K562 (cell line): ENCODE measurements around the gene SLC1A7. TPM values are rescaled to one million over a fixed set of nuclear protein-coding genes. Genes with fewer than 3 reads are reported as not detected.

Experiments used
- ATAC-seq: fragments of 200-7000 bp; cut with Tn5 transposase; 3 replicates; pipeline ENCODE4 v1.9.1; 2020; ENCODE audit warnings: moderate library complexity
- BruUV-seq: library from RNA; stranded (reverse); fragments of 400-500 nt; replicated peaks from 2 replicates; lab custom pipeline; 2021; lab: Mats Ljungman, UMichigan
- CTCF ChIA-PET: fragments of 300-600 bp; formaldehyde crosslinking; extraction: SDS; loops from one replicate; lab custom pipeline; 2021; ENCODE audit warnings: low intra/inter-chr PET ratio; lab: Yijun Ruan, JAX
- POLR2A ChIA-PET: fragments of 300-600, 350-650 bp; sonication (Branson Sonifier 250); formaldehyde crosslinking; extraction: SDS; loops from one replicate; lab custom pipeline; 2021; ENCODE audit warnings: antibody characterized with exemption, inconsistent platforms; lab: Yijun Ruan, JAX
- DNase-seq, 4 experiments: peaks; one replicate each; pipeline versions ENCODE4 v3.0.0 to v3.0.0-alpha.2; 2011 to 2018; ENCODE audit warnings: low spot score in 3 of 4, mixed read lengths in 3 of 4; ENCODE audit errors: extremely low read depth in 1 of 4
- FAIRE-seq: peaks from 2 replicates; lab custom pipeline; 2011; peaks lifted over from hg19 to GRCh38; lab: Jason Lieb, UNC
- H2AFZ ChIP-seq: 2 replicates; pipeline ENCODE4 v1.6.0; 2011; ENCODE audit warnings: low read depth, low read length, control low read depth, inconsistent platforms
- H3K27ac ChIP-seq: fragments of 200-600 bp; 3 replicates; pipeline ENCODE4 v1.8.0; 2011; ENCODE audit warnings: low read depth, mild to moderate bottlenecking, control low read depth, inconsistent platforms, low read length, moderate library complexity, mixed read lengths; ENCODE audit errors: extremely low read depth
- H3K27me3 ChIP-seq, 2 experiments: fragments of 300-600 bp in 1 of 2; 2 replicates in 1 of 2; 3 replicates in 1 of 2; pipeline versions ENCODE4 v1.6.0 to v1.8.0; 2011; ENCODE audit warnings: inconsistent platforms in 2 of 2, low read length in 2 of 2, mild to moderate bottlenecking in 1 of 2, mixed read lengths in 1 of 2, moderate library complexity in 1 of 2; ENCODE audit not compliant: control insufficient read depth in 2 of 2, insufficient read depth in 2 of 2
- H3K36me3 ChIP-seq: fragments of 300-600 bp; 3 replicates; pipeline ENCODE4 v1.8.0; 2011; ENCODE audit warnings: mild to moderate bottlenecking, low read length, inconsistent platforms; ENCODE audit not compliant: control insufficient read depth, insufficient read depth
- H3K4me1 ChIP-seq, 2 experiments: fragments of 200-600 bp in 1 of 2; replicated peaks in 1 of 2; 2 replicates in 1 of 2; 3 replicates in 1 of 2; pipeline versions ENCODE4 v1.5.1 to v1.8.0; 2011; ENCODE audit warnings: inconsistent platforms in 2 of 2, low read length in 2 of 2, mild to moderate bottlenecking in 1 of 2, mixed read lengths in 1 of 2, moderate library complexity in 1 of 2; ENCODE audit not compliant: control insufficient read depth in 2 of 2, insufficient read depth in 2 of 2
- H3K4me2 ChIP-seq: 2 replicates; pipeline ENCODE4 v1.6.1; 2011; ENCODE audit warnings: low read length, control low read depth, inconsistent platforms, mixed read lengths; ENCODE audit not compliant: insufficient read depth
- H3K4me3 ChIP-seq: fragments of 200-600 bp; sonication (generic), shearing (Covaris generic); 2 replicates; pipeline ENCODE4 v1.5.1; 2016; ENCODE audit warnings: control low read depth, inconsistent platforms
- H3K79me2 ChIP-seq: fragments of 200-600 bp; 3 replicates; pipeline ENCODE4 v1.8.0; 2011; ENCODE audit warnings: low read length, inconsistent platforms; ENCODE audit not compliant: control insufficient read depth, insufficient read depth
- H3K9ac ChIP-seq, 2 experiments: 2 replicates each; pipeline versions ENCODE4 v1.6.0 to v1.6.1; 2011; ENCODE audit warnings: low read depth in 2 of 2, low read length in 2 of 2, control low read depth in 1 of 2, inconsistent platforms in 1 of 2, mild to moderate bottlenecking in 1 of 2, mixed read lengths in 1 of 2; ENCODE audit not compliant: insufficient read depth in 1 of 2
- H3K9me1 ChIP-seq: one replicate; pipeline ENCODE4 v1.6.0; 2011; ENCODE audit warnings: inconsistent platforms, mild to moderate bottlenecking, low read length, moderate library complexity; ENCODE audit not compliant: control insufficient read depth, insufficient read depth
- H3K9me3 ChIP-seq: replicated peaks from 2 replicates; pipeline ENCODE4 v1.5.1; 2011; ENCODE audit warnings: low read depth, low read length, inconsistent platforms; ENCODE audit not compliant: control insufficient read depth, insufficient read depth
- H4K20me1 ChIP-seq: replicated peaks from 2 replicates; pipeline ENCODE4 v1.6.1; 2011; ENCODE audit warnings: low read length, inconsistent platforms, mixed read lengths; ENCODE audit not compliant: control insufficient read depth, insufficient read depth
- AFF4 ChIP-seq: sonication (generic); formaldehyde crosslinking; IDR thresholded peaks from 2 replicates; pipeline ENCODE4 v1.8.0; 2023; ENCODE audit warnings: mild to moderate bottlenecking, missing genetic modification reagents
- ASH1L ChIP-seq: fragments of 450-650 bp; IDR thresholded peaks from 2 replicates; pipeline ENCODE4 v1.6.1; 2018; ENCODE audit warnings: borderline replicate concordance, mild to moderate bottlenecking, low read depth; ENCODE audit not compliant: partially characterized antibody
- ATF7 ChIP-seq: fragments of 450-650 bp; IDR thresholded peaks from 2 replicates; pipeline ENCODE4 v1.7.1; 2014; ENCODE audit warnings: mild to moderate bottlenecking, moderate library complexity
- BDP1 ChIP-seq: IDR thresholded peaks from 3 replicates; pipeline ENCODE4 v1.6.1; 2011; ENCODE audit not compliant: insufficient read length, insufficient read depth
- CBX1 ChIP-seq: sonication (generic); IDR thresholded peaks from 2 replicates; pipeline ENCODE4 v1.6.1; 2016; ENCODE audit warnings: antibody characterized with exemption, low read depth, mild to moderate bottlenecking
- HMG20B ChIP-seq: fragments of 250-450 bp; sonication (Bioruptor Pico); IDR thresholded peaks from 2 replicates; pipeline ENCODE4 v1.5.0; 2021; ENCODE audit warnings: mild to moderate bottlenecking
- MYBL2 ChIP-seq, 2 experiments: fragments of 450-650 bp in 1 of 2; sonication (generic) in 1 of 2; formaldehyde crosslinking in 1 of 2; IDR thresholded peaks; 2 replicates each; pipeline versions ENCODE4 v1.6.1 to v1.8.1; 2017 to 2022; ENCODE audit warnings: borderline replicate concordance in 1 of 2, inconsistent platforms in 1 of 2, low read depth in 1 of 2, mild to moderate bottlenecking in 1 of 2, missing genetic modification reagents in 1 of 2, moderate library complexity in 1 of 2
- PTRF ChIP-seq: fragments of 450-650 bp; IDR thresholded peaks from 2 replicates; pipeline ENCODE4 v1.6.1; 2016; ENCODE audit warnings: mild to moderate bottlenecking, missing genetic modification characterization, missing compliant biosample characterization
- SMAD1 ChIP-seq: fragments of 150-350 bp; IDR thresholded peaks from 2 replicates; pipeline ENCODE4 v1.6.1; 2014; ENCODE audit warnings: low read length, low read depth; ENCODE audit not compliant: partially characterized antibody
- TARDBP ChIP-seq: fragments of 450-650 bp; IDR thresholded peaks from 2 replicates; pipeline ENCODE4 v1.6.1; 2016
- ZBED1 ChIP-seq: IDR thresholded peaks from 2 replicates; pipeline ENCODE4 v1.6.1; 2014
- ZNF696 ChIP-seq: fragments of 250-450 bp; sonication (Bioruptor Pico); conservative IDR thresholded peaks from 2 replicates; pipeline ENCODE4 v1.4.0; 2020; ENCODE audit warnings: mild to moderate bottlenecking, moderate library complexity
- ZNF830 ChIP-seq: fragments of 250-450 bp; sonication (Bioruptor Pico); IDR thresholded peaks from 2 replicates; pipeline ENCODE4 v1.5.0; 2021; ENCODE audit warnings: mild to moderate bottlenecking
- WGBS: fragments of 100-300 bp; shearing (Covaris generic); methylation state at CpG from one replicate; pipeline ENCODE4 v1.1.6; 2016; ENCODE audit warnings: low coverage, mixed read lengths; ENCODE audit not compliant: insufficient coverage; ENCODE audit errors: missing lambda C conversion rate; 5-methylcytosine and 5-hydroxymethylcytosine counted together
- in situ Hi-C: fragments of 300-500 bp; cut with MboI; formaldehyde crosslinking; loops from 4 replicates; pipeline ENCODE4 v1.15.0; 2018; ENCODE audit warnings: inconsistent platforms, mixed read lengths
- intact Hi-C: fragments of 100-400 bp; cut with micrococcal nuclease; formaldehyde crosslinking; loops from 2 replicates; pipeline ENCODE4 v1.14.2; 2022
- polyA plus RNA-seq, 8 experiments: library from polyadenylated mRNA; depleted of rRNA in 4 of 8; stranded (reverse) in 5 of 8; unstranded in 3 of 8; fragments of >200 nt; fragmentation: Nextera tagmentation in 2 of 8; fragmentation: Illumina TruSeq in 1 of 8; extraction: Ambion mirVana in 2 of 8; extraction: Trizol in 1 of 8; gene quantifications; 2 replicates each; pipeline versions ENCODE4 v1.2.1 to v1.2.3, GENCODE V29; 2011 to 2014; ENCODE audit warnings: inconsistent platforms in 1 of 8, missing spikeins in 1 of 8
- total RNA-seq, 7 experiments: library from RNA; depleted of rRNA in 6 of 7; stranded (reverse); fragments of >200 nt in 6 of 7; fragmentation: Illumina TruSeq in 2 of 7; extraction: Trizol in 2 of 7; gene quantifications; 2 replicates each; pipeline versions ENCODE4 v1.2.1 to v1.2.3, GENCODE V29; 2011 to 2021; ENCODE audit warnings: low replicate concordance in 1 of 7
- TF ChIP-seq, protein P1 (sequence below): sonication (generic); formaldehyde crosslinking; IDR thresholded peaks from 2 replicates; pipeline ENCODE4 v1.8.0; 2022; ENCODE audit warnings: missing genetic modification reagents, mild to moderate bottlenecking, borderline replicate concordance
- TF ChIP-seq, protein P2 (sequence below): sonication (generic); formaldehyde crosslinking; IDR thresholded peaks from 2 replicates; pipeline ENCODE4 v1.8.0; 2022; ENCODE audit warnings: missing genetic modification reagents, mild to moderate bottlenecking, moderate library complexity, borderline replicate concordance

The SLC1A7 gene
- total and polyA plus RNA-seq, 9 of the 15 experiments (the other 6 are each of a cell fraction or from before 2014, with no cell fraction given) = 0.07 TPM; not detected in 8

DNA sequence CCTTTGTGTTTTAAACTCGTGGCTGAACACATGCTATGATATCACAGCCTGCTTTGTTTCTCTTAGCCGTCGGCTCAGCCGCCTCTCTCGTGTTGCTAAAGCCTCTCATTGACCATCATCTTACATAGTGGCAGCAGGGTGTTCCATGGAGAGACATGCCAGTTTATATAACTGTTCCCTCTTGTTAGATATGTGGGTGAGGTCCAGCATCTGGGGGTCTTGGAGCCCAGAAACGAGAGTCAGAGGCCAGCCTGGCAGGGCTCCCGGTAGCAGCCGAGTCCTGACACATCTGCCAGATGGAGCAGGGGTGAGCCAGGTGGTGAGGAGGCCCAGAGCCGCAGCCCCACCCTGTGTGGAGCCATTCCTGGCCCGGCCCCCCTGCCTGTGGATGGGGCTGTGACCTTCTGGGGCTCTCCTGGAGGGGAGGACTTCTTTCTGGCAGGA is 68.5 kb downstream of the SLC1A7 start:
- peak; percentile 11; the same call in 2 of the 3 replicates for ATAC-seq
- CTCF ChIA-PET = no interaction called here
- H3K4me3 ChIP-seq = no peak overlapping the region
- H3K27me3 ChIP-seq = peaks cover 12 to 36% of the 10 kb centered on the region in 2 experiments; a peak in 4 of 5 replicates
- BruUV-seq = no TSS peak
- no peak overlapping the region for H3K27ac ChIP-seq
- 17% methylated on average over 10 of the region's 10 CpGs for WGBS
- no peak for FAIRE-seq
- H2AFZ ChIP-seq = no peak overlapping the region
- intact Hi-C loops (no loop called here), in situ Hi-C loops (no loop called here)
- H4K20me1 ChIP-seq = no peaks in the 10 kb centered on the region
- peaks cover 0 to 38% of the 10 kb centered on the region in 2 experiments; a peak in 1 of 5 replicates for H3K4me1 ChIP-seq
- 0 out of 4 replicates have a peak overlapping the region, but pooled peaks of 1 of the 2 experiments have one; percentile 37 for H3K9ac ChIP-seq
- H3K9me3 ChIP-seq = no peaks in the 10 kb centered on the region
- no peaks in the 10 kb centered on the region for H3K9me1 ChIP-seq
- H3K4me2 ChIP-seq = no peak overlapping the region
- POLR2A ChIA-PET = interaction anchor here (0.7 kb wide), 1 partner anchor 323 kb away, joined by 3 read pairs; no protein-coding TSS in a partner anchor
- no peak for DNase-seq
- H3K36me3 ChIP-seq = no peaks in the 10 kb centered on the region
- H3K79me2 ChIP-seq = no peaks in the 10 kb centered on the region
- no peak for TF ChIP-seq ZBED1
- TF ChIP-seq, protein P1, sequence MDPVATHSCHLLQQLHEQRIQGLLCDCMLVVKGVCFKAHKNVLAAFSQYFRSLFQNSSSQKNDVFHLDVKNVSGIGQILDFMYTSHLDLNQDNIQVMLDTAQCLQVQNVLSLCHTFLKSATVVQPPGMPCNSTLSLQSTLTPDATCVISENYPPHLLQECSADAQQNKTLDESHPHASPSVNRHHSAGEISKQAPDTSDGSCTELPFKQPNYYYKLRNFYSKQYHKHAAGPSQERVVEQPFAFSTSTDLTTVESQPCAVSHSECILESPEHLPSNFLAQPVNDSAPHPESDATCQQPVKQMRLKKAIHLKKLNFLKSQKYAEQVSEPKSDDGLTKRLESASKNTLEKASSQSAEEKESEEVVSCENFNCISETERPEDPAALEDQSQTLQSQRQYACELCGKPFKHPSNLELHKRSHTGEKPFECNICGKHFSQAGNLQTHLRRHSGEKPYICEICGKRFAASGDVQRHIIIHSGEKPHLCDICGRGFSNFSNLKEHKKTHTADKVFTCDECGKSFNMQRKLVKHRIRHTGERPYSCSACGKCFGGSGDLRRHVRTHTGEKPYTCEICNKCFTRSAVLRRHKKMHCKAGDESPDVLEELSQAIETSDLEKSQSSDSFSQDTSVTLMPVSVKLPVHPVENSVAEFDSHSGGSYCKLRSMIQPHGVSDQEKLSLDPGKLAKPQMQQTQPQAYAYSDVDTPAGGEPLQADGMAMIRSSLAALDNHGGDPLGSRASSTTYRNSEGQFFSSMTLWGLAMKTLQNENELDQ = no peak
- TF ChIP-seq TARDBP = no peak
- TF ChIP-seq, protein P2, sequence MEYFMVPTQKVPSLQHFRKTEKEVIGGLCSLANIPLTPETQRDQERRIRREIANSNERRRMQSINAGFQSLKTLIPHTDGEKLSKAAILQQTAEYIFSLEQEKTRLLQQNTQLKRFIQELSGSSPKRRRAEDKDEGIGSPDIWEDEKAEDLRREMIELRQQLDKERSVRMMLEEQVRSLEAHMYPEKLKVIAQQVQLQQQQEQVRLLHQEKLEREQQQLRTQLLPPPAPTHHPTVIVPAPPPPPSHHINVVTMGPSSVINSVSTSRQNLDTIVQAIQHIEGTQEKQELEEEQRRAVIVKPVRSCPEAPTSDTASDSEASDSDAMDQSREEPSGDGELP (CRISPR knock-in tag) = no peak
- TF ChIP-seq BDP1 = no peak
- TF ChIP-seq ZNF830 (CRISPR knock-in tag) = no peak
- TF ChIP-seq HMG20B (CRISPR knock-in tag) = no peak
- TF ChIP-seq ATF7 = no peak
- no peak for TF ChIP-seq PTRF
- no peak for TF ChIP-seq CBX1
- no peak for TF ChIP-seq ZNF696 (CRISPR knock-in tag)
- TF ChIP-seq MYBL2 (IDR thresholded peaks at IDR 0.05; ENCODE audit: low read depth) = no peak
- no peak for TF ChIP-seq MYBL2 (CRISPR knock-in tag; IDR thresholded peaks at IDR 0.05; ENCODE audit: borderline replicate concordance)
- TF ChIP-seq AFF4 (CRISPR knock-in tag) = no peak
- TF ChIP-seq SMAD1 = no peak
- no peak for TF ChIP-seq ASH1L
